ENCODE results near the gene ADAMTS2. TPM values are rescaled to one million over a fixed set of nuclear protein-coding genes. Genes with fewer than 3 reads are reported as not detected.

Gene ADAMTS2
- total and polyA plus RNA-seq, 2 of the 8 experiments (the other 6 are each of a cell fraction or from before 2014, with no cell fraction given) = 6.6 to 7.3 TPM

DNA sequence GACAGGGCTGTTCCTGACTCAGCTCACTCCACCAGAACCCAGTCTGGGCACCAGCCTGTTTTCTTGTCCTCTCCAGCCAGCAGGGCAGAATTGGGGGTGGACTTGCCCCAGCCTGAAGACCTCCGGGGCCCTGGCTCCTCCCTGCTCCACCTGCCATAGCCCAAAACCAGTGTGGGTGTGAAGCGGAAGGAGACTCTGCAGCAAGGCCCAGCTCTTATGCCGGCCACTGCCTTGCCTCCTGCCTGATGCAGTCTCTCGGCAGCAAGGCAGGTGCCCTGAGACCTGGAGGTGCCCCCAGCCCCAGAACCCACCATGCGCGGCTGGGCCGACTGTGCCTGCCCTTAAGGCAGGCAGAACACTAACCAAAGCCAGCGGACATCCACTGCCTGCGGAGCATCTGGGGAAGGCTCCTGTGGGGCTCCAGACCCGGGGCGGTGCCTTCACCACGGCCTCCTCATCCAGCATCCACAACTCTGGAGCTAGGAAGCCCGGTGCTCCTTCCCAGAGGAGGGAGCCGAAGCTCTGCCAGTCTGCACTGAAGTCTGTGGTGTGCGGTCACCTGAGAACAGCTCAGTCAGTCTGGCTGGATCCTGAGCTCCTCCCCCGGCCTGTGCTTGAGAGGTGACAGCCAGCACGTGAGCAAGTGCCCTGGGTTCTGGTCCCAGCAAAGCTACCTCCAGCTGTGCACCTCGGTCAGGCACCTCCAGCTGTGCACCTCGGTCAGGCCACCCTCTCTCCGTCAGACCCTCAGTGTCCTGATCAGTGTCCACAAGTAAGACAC is 116.7 kb downstream of the ADAMTS2 start:
- Histone ChIP-seq H3K9ac (replicated peaks in 1 of 4; ENCODE audit: extremely low read depth in 1 of 4, low read depth in 3 of 4, low read length in 3 of 4) (no peak overlapping the region; a peak in 1 of 7 replicates), H3K4ac (replicated peaks; ENCODE audit: insufficient read length, low read depth, low read length) (peak overlapping the region; percentile 14), H3K4me1 (replicated peaks in 1 of 4; ENCODE audit: control insufficient read depth in 3 of 4, insufficient read depth in 4 of 4, low read length in 3 of 4) (peaks cover 0 to 20% (median 13%) of the 10 kb centered on the region in 4 experiments; a peak in 6 of 7 replicates), H2BK20ac (ENCODE audit: low read length) (no peak overlapping the region), H2AK5ac (ENCODE audit: low read depth, low read length) (peak overlapping the region; percentile 59; the same call in 1 of the 2 replicates), H3K18ac (ENCODE audit: extremely low read depth, low read length) (peak overlapping the region; percentile 43), H4K8ac (ENCODE audit: extremely low read depth, insufficient read depth, low read length) (peak overlapping the region; percentile 71), H3K79me1 (ENCODE audit: low read depth, low read length) (no peaks in the 10 kb centered on the region; the same call in 1 of the 2 replicates), H2BK120ac (replicated peaks; ENCODE audit: low read depth, low read length) (peak overlapping the region; percentile 51), H2BK12ac (ENCODE audit: low read depth, low read length) (peak overlapping the region; percentile 87; the same call in 1 of the 2 replicates), H4K91ac (replicated peaks; ENCODE audit: insufficient read length, low read length) (peak overlapping the region; percentile 57), H2BK15ac (ENCODE audit: low read length) (no peak overlapping the region), H3K14ac (ENCODE audit: insufficient read length) (no peak overlapping the region), H2AFZ (ENCODE audit: low read length) (no peak overlapping the region), H2BK5ac (ENCODE audit: low read depth, low read length) (0 out of 2 replicates have a peak overlapping the region, but pooled peaks have one; percentile 71), H3K9me3 (ENCODE audit: insufficient read depth in 2 of 2, low read depth in 1 of 2, low read length in 1 of 2) (peaks cover 11 to 18% of the 10 kb centered on the region in 2 experiments), H3K4me2 (ENCODE audit: insufficient read depth in 1 of 2, low read depth in 2 of 2, low read length in 2 of 2) (no peak overlapping the region), H3K79me2 (ENCODE audit: control insufficient read depth in 1 of 2, insufficient read depth in 2 of 2, low read length in 2 of 2) (no peaks in the 10 kb centered on the region), H3K4me3 (ENCODE audit: extremely low read depth in 1 of 4, insufficient read depth in 2 of 4, low read depth in 3 of 4, low read length in 4 of 4) (no peak overlapping the region), H3K23ac (ENCODE audit: insufficient read length) (no peak overlapping the region), H3K27me3 (replicated peaks in 1 of 4; ENCODE audit: control insufficient read depth in 3 of 4, extremely low read depth in 1 of 4, insufficient read depth in 3 of 4, low read length in 3 of 4) (no peaks in the 10 kb centered on the region), H4K5ac (ENCODE audit: insufficient read length, low read depth, low read length) (no peak overlapping the region), H4K20me1 (replicated peaks in 1 of 2; ENCODE audit: control insufficient read depth in 1 of 2, insufficient read depth in 2 of 2, low read length in 2 of 2) (peaks cover 0 to 2% of the 10 kb centered on the region in 2 experiments), H3K56ac (replicated peaks; ENCODE audit: insufficient read length, low read depth, low read length) (no peak overlapping the region), H3K23me2 (ENCODE audit: low read depth, low read length) (no peaks in the 10 kb centered on the region), H3K27ac (ENCODE audit: low read depth, low read length) (no peak overlapping the region), H3K36me3 (ENCODE audit: control insufficient read depth in 2 of 4, insufficient read depth in 4 of 4, low read length in 3 of 4) (peaks cover 0 to 3% (median 0%) of the 10 kb centered on the region in 4 experiments; a peak in 1 of 8 replicates)
- ChIA-PET POLR2A (ENCODE audit: partially characterized antibody) (interaction anchor here (0.7 to 1.9 kb wide), 3 partner anchors 10 to 395 kb away, joined by 3 to 5 read pairs (median 4); partner anchors contain the start of gene HNRNPH1), CTCF (ENCODE audit: partially characterized antibody) (interaction anchor here (0.6 to 2.4 kb wide), 6 partner anchors 9 to 115 kb away, joined by 3 to 10 read pairs (median 5); no protein-coding TSS in a partner anchor)
- 86% methylated on average over 20 of the region's 20 CpGs; no CpG with 5 or more reads in 1 of the 2 experiments for WGBS, 2 experiments (ENCODE audit: extremely low coverage in 1 of 2, insufficient coverage in 1 of 2, insufficient read length in 1 of 2, insufficient replicate concordance in 2 of 2, low coverage in 1 of 2, low lambda C conversion rate in 2 of 2, missing lambda C conversion rate in 1 of 2)
- no peak for DNase-seq (ENCODE audit: low read depth in 1 of 2, low spot score in 2 of 2)
- no peak for TF ChIP-seq SIRT6 (IDR thresholded peaks at IDR 0.05; ENCODE audit: low read length)
- TF ChIP-seq ZNF274 (IDR thresholded peaks at IDR 0.05; ENCODE audit: borderline replicate concordance, extremely low read depth, low read length) = no peak
- TF ChIP-seq, protein P1, sequence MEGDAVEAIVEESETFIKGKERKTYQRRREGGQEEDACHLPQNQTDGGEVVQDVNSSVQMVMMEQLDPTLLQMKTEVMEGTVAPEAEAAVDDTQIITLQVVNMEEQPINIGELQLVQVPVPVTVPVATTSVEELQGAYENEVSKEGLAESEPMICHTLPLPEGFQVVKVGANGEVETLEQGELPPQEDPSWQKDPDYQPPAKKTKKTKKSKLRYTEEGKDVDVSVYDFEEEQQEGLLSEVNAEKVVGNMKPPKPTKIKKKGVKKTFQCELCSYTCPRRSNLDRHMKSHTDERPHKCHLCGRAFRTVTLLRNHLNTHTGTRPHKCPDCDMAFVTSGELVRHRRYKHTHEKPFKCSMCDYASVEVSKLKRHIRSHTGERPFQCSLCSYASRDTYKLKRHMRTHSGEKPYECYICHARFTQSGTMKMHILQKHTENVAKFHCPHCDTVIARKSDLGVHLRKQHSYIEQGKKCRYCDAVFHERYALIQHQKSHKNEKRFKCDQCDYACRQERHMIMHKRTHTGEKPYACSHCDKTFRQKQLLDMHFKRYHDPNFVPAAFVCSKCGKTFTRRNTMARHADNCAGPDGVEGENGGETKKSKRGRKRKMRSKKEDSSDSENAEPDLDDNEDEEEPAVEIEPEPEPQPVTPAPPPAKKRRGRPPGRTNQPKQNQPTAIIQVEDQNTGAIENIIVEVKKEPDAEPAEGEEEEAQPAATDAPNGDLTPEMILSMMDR (IDR thresholded peaks at IDR 0.05; ENCODE audit: control extremely low read depth in 1 of 3, insufficient read depth in 1 of 3, low read depth in 1 of 3, low read length in 3 of 3) = 0 out of 4 replicates have a peak, but pooled peaks of 1 of the 3 experiments have one; percentile 2
- TF ChIP-seq RAD21 (IDR thresholded peaks at IDR 0.05 in 1 of 2, conservative IDR thresholded peaks at IDR 0.05 in 1 of 2; ENCODE audit: low read depth in 2 of 2, low read length in 2 of 2) = peak in 1 of 2 experiments; percentile 41; a peak in 2 of 4 replicates
- no peak for TF ChIP-seq POU5F1 (IDR thresholded peaks at IDR 0.05; ENCODE audit: low read depth, low read length)
- no peak for FAIRE-seq
